ENCODE measurements around the gene DENND1A.

The DENND1A gene

GRCh38 chr9:123543492-123543891, 386.4 kb downstream of the DENND1A start:
- no peak for DNase-seq (ENCODE audit: low read depth in 3 of 3, low spot score in 1 of 3)

DNA sequence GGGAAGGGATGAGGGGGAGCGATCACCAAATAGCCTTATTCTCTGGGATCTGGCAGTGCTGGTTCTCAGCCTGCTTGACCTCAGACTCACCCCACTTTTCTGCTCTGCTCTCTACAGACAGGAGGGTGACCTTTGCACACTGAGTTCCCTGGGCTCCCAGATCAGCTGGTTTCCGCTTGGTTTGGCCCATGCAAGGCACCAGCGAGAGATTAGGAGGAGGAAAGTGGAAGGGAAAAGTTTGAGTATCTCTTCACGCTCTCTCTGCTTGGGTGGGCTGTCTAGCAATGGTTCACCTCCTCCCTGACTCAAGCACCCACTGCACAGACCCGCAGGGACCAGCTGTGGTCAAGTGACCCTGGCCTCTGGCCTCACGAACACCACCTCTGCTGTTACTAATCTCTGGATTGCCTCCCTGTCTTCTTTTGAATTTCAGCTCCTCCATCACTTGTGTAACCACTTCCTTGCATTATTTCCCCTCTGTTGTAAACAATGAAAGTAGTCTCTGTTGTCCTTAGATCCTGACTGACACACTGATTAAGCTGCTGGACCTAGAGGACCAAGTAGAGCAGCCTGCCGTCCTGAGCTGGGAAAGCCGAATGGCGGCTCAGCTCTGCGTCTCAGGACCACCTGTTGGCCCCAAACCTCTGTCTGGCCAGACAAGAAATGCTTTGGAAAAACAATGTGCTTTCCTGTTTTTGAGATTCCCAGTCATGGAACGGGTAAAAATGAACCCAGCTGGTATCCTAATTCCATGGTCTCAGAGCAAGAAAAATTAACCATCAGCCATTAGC, 387.3 kb downstream of the DENND1A start:
- no peak for DNase-seq (ENCODE audit: low read depth in 3 of 3, low spot score in 1 of 3)

GRCh38 chr9:123541411-123541810, 388.5 kb downstream of the DENND1A start:
- DNase-seq (ENCODE audit: low read depth in 3 of 3, low spot score in 1 of 3), result no peak

- no peak for DNase-seq (ENCODE audit: low read depth in 3 of 3, low spot score in 1 of 3)
Measured at GRCh38 chr9:123540457-123540856, 389.5 kb downstream of the DENND1A start.

DNA sequence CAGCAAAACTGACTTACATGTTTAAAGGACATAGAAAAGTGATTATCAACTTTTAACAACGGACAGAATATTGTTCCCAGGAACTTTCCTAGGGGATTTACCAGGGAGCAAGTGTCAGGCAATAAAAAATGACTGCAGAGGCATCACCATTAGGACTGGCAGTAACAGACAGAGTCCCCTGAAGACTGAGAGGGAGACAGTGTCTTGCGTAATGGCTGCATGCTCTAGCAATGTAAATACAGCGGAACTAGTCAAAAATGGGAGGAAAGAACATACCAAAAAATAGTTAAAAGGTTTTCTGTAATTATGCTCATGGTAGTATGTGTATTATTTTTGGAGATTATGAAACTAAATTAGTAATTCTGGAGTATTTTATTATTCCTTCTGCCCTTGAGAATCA, 392.1 kb downstream of the DENND1A start:
- DNase-seq (ENCODE audit: low read depth in 3 of 3, low spot score in 1 of 3), result no peak

- no peak for DNase-seq (ENCODE audit: low read depth in 3 of 3, low spot score in 1 of 3)
Measured at GRCh38 chr9:123536455-123536868, 393.5 kb downstream of the DENND1A start.

GRCh38 chr9:123534336-123534735, 395.6 kb downstream of the DENND1A start:
- DNase-seq (ENCODE audit: low read depth in 3 of 3, low spot score in 1 of 3), result no peak

GRCh38 chr9:123530244-123530643, 399.7 kb downstream of the DENND1A start:
- no peak for DNase-seq (ENCODE audit: low read depth in 3 of 3, low spot score in 1 of 3)

DNA sequence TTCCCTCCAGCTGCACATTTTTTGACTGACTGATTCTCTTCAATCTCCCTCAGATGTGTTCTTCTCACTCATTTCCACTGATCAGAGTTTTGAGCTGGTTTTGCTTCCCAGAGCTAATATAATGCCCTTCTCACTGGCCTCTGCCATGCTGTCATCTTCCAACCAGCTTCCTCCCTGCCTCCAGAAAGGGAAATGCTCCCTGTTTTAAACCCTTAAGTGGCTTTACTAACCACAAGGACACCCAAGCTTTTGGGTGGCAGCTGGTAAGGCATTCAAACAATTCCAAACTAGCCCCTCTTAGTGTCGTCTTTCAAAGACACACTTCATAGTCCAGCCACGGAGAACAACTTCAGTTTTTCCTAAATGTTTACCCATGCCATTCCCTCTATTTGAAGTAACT, 401.4 kb downstream of the DENND1A start:
- no peak for DNase-seq (ENCODE audit: low read depth in 3 of 3, low spot score in 1 of 3)

- DNase-seq (ENCODE audit: low read depth in 3 of 3, low spot score in 1 of 3), result no peak
Measured at GRCh38 chr9:123527981-123528380, 401.9 kb downstream of the DENND1A start.

DNA sequence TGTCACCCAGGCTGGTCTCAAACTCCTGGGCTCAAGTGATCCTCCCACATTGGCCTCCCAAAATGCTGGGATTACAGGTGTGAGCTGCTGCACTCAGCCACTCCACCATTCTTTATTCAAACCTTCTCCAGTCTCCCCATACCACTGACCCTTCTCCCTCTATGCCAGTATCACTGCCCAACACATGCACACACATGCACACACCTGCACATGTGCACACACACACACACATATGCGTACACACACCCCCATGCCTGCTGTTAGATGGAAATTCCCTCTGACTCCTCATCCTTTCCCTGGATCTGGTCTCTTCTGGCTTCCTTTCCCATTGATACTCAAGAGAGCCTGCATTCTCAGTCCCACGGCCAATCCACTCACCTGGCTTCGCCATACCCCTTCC, 404.0 kb downstream of the DENND1A start:
- no peak for DNase-seq (ENCODE audit: low read depth in 3 of 3, low spot score in 1 of 3)

GRCh38 chr9:123525424-123525823, 404.5 kb downstream of the DENND1A start:
- no peak for DNase-seq (ENCODE audit: low read depth in 3 of 3, low spot score in 1 of 3)

DNA sequence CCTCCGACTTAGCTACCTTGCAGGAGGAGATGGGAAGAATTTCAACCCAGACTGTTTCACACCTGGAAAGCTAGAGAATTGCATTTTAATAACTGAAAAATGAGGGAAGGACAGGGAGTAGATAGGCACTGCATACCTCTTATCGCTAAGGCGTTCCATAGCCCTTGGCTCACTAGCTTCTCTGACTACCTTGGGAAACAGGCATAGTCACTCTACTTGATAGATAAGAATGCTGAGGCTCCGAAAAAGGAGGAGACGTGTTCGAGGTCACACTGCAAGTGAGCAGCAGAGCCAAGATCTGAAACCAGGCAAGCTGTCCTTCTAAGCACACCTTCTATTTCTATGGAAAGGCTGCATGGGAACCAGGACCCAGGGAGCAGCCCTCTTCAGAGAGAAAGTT, 405.1 kb downstream of the DENND1A start:
- DNase-seq (ENCODE audit: low read depth in 3 of 3, low spot score in 1 of 3), result no peak

- no peak for DNase-seq (ENCODE audit: low read depth in 3 of 3, low spot score in 1 of 3)
Measured at GRCh38 chr9:123523845-123524244, 406.1 kb downstream of the DENND1A start.

DNA sequence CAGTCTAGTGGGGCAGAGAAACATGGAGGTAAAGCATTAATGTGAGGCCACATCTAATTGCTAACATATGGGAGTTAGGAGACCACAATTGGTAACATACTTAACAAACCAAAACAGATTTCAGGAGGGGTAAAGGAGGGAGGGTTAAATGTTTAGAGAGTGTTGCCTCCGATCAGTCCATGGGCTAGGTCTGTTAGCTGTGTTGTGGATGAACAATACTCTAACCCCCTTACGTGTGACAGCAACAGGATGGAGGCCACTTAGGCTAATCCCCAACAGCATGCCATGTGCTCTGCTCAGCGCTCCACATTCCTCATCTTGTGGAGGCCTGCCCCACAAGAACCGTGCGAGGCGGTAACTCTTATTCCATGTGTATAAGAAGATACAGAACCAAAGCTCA, 406.9 kb downstream of the DENND1A start:
- DNase-seq (ENCODE audit: low read depth in 3 of 3, low spot score in 1 of 3), result no peak

DNA sequence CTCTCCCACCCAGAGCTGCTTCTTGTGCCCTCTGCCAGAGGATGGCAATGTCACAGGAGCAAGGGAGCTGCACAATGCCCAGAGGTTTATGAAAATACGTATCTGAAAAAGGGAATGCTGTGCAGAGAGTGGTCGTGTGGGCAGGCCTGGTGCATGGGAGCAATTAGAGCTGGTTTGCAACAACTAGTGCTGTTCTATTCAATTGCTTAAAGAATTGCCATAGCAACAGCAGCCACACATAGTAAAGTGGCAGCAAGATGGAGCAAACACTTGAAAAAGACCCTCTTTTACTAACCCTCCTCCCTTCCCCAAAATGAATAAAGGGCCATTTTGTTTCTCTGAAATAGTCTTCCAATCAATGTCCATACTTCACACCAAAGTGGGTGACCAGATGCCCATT, 407.7 kb downstream of the DENND1A start:
- DNase-seq (ENCODE audit: low read depth in 3 of 3, low spot score in 1 of 3), result no peak

- no peak for DNase-seq (ENCODE audit: low read depth in 3 of 3, low spot score in 1 of 3)
Measured at GRCh38 chr9:123518338-123518737, 411.6 kb downstream of the DENND1A start.

DNA sequence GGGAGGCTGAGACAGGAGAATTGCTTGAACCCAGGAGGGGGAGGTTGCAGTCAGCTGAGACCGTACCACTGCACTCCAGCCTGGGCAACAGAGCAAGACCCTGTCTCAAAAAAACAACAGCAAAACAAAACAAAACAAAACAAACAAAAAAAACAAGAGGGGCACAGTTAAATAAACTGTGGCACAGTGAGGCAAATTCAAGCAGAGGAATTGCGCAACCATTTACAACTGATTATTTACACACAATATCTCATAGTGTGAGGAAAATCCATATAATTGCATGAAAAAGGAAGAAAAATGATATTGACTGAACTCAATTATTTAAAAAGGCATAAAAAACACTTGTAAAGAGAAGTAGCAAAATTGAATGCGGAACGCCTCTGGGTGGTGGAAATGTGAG, 412.4 kb downstream of the DENND1A start:
- no peak for DNase-seq (ENCODE audit: low read depth in 3 of 3, low spot score in 1 of 3)

DNA sequence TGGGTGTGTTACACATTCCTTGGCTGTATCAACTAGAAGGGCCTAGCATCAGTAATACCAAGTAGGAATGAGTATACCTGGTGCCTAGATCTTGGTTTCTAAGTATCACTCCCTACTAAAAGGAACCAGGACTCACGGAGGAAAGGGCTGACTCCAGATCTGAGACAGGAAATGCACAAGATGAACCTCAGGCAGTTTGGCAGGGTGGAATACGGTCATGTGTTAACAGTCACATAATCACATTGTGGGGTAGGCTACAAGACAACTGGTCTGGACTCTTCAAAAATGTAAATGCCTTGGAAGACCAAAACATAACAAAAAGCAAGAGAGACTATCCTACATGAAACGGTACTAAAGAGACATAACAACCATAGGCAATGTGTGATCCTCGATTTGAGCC, 415.2 kb downstream of the DENND1A start:
- no peak for DNase-seq (ENCODE audit: low read depth in 3 of 3, low spot score in 1 of 3)

DNA sequence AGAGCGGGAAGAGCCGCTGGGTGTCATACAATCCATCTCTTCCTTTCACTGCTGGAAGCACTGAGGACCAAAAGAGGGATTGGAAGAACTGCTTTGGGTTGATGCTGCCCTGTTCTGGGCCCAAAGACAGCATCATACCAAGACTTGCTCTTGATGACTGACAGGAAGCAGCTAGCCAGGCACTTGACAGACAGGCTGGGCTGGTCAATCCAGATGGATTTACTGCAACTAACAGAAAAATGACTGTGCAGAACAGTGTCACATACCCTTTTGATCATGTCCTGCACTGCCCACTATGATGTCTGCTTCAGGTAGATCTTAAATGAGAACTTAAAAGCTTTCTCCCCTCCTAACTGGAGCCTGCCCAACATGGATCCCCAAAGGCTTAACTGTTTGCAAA, 416.4 kb downstream of the DENND1A start:
- DNase-seq (ENCODE audit: low read depth in 3 of 3, low spot score in 1 of 3), result no peak

- DNase-seq (ENCODE audit: low read depth in 3 of 3, low spot score in 1 of 3), result no peak
Measured at GRCh38 chr9:123511326-123512277, 418.3 kb downstream of the DENND1A start.

- no peak for DNase-seq (ENCODE audit: low read depth in 3 of 3, low spot score in 1 of 3)
Measured at GRCh38 chr9:123509646-123510045, 420.3 kb downstream of the DENND1A start.
